AG09319 (cell line): ENCODE results near the gene ARHGEF26.

ENCODE experiments used
- DNase-seq: peaks from one replicate; pipeline ENCODE4 v3.0.0-alpha.2; 2010; ENCODE audit warnings: low read depth; ENCODE audit errors: extremely low read depth
- CTCF ChIP-seq: IDR thresholded peaks from 2 replicates; pipeline ENCODE4 v1.5.1; 2011; ENCODE audit warnings: low read depth, mild to moderate bottlenecking, inconsistent platforms, low read length, moderate library complexity

The ARHGEF26 gene

DNA sequence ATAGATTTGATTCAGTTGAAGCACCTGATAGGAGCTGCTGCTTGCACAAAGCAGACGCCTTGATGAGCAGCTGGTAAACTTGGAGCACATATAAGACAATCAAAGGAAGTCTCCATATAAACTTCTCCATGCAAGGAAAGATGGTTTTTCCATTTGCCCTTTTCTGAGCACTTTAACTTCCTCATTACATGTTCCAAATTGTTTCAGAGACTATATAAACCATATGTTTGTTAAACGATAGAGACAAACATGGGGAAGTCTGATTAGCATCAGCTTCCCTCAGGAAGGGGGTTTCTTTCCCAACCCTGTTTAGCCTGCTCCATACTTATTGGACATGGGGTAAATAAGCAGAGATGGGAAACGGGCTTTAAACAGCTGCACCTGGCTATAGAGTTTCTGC lies 115.1 kb downstream of the ARHGEF26 start:
- no peak for DNase-seq
- no peak for TF ChIP-seq CTCF

DNA sequence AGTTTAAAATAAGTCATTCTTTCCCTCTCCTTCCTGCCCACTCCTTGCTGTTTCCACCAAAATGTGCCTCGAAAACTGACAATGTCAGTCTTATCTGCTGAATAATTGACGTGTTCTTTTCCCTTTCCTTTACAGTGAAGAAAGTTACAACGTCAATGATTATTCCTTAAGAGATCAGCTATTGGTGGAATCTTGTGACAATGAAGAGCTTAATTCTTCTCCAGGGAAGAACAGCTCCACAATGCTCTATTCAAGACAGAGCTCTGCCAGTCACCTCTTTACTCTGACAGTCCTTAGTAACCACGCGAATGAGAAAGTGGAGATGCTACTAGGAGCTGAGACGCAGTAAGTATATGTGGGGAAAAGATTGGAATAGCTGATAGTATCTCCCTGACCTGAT lies 119.0 kb downstream of the ARHGEF26 start:
- DNase-seq = no peak
- no peak for TF ChIP-seq CTCF

DNA sequence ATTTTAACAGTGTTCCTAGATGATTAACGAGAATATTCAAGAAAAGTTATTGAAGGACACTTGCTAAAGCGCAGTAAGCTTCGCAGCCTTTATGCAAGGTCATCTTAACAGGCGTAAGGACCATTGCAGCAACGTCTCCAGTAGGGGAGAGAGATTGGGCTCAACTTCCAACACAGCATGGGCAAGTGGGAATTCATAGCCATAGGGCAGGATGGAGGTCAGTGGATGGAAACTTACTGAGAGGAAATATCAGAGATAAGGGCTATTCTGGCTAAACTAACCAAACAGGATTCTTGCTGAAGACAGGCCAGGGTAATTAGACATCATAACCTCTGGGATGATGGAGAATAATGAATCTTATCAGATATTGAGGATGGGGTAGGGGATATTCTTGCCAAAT lies 120.3 kb downstream of the ARHGEF26 start:
- no peak for TF ChIP-seq CTCF
- no peak for DNase-seq

DNA sequence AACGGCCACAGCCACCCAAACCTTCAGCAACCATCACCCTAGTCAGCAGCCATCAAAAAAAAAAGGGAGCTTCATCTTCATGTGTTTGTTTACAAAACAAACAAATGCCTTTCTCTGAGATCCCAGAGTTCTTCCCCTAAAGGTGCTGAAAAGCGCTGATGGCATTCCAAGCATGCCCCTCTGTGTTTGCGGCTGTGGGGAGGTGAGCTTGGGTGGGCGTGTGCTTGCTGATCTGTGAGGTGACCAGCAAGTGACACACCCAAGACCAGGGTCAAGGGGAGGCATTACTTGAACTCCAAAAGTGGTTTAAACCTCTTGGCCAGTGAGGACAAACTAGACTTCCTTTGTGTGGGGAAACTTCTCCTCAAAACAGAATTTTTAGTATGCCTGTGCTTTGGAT lies 121.6 kb downstream of the ARHGEF26 start:
- no peak for TF ChIP-seq CTCF
- DNase-seq = no peak

DNA sequence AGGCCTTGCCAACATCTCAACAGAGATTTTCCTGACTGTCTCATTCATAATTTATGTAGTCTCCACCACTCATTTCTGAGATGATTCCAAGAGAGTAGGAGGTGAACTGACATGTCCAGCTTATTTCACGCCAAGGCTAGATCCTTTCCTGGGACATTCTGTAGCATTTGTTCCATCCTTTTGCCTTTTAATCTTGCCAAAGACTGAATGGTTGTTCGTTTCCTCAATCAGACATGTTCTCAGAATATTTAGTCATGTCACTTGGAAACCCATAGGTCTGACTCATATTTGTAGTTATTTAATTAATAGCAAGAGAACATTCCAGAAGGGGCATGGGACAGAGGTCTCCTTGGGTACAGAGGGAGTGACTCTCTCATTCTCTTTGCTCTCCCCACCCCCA lies 122.2 kb downstream of the ARHGEF26 start:
- no peak for TF ChIP-seq CTCF
- no peak for DNase-seq

DNA sequence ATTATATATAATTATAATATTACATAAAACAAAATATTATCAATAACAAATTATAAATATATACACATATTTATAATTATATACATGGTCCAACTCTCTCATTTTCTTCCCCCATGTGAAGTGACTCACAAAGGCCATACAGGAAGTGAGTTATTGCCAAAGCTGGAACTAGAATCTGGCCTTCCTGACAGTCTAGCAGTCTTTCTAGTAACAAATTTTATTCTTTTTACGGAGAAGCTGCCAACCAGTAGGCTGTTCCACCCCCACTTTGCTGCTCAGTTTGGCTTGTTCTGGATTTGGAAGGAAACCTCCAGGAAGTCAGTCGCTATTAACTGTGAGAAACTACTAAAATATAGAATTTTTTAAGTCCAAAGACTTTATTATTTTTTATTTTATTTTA lies 123.5 kb downstream of the ARHGEF26 start:
- DNase-seq = no peak
- no peak for TF ChIP-seq CTCF

DNA sequence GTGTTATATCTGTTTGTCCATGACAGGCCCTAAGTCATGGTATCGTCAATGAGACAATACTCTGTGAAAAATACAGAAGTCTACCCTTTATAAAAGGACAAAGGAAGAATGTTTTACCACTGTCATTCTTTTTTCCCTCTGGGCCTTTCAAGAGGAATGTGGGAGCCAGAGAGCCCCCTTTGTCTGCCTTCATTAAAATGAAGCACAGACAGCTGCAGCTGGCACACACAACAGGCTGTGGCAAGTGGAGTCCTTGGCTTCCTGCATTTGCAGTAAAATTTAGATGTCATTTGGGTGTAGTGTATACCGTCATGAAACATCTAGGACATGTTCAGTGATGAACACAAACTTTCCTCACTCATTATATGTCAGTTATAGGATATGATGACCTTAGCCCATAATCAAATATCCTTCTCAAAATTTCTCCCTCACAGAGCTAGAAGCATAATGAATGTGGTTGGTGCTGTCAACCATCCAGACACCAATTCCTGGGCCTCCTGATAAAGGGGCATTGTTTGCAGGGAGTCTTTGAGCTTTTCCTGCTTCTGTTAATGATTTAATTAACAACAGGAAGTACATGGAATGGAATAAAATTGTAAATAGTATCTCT lies 126.7 kb downstream of the ARHGEF26 start:
- no peak for TF ChIP-seq CTCF
- DNase-seq = no peak
